Osteoblast (primary cell): ENCODE data around the gene SCD5. TPM values are rescaled to one million over a fixed set of nuclear protein-coding genes. Genes with fewer than 3 reads are reported as not detected.
A peak's percentile ranks its signal among the peaks of the same experiment; 100 is the strongest.
"Not testable (repeated sequence)": the region's sequence is repeated elsewhere in the genome, so short reads cannot be mapped to it uniquely, and the experiment has no call there.

Experiments
- DNase-seq: peaks from one replicate; pipeline ENCODE4 v3.0.0; 2011; ENCODE audit warnings: low spot score, mixed read lengths; ENCODE audit not compliant: insufficient read length; ENCODE audit errors: missing footprints
- H2AFZ ChIP-seq: 2 replicates; pipeline ENCODE4 v1.6.0; 2011; ENCODE audit warnings: mild to moderate bottlenecking, low read length
- H3K27ac ChIP-seq: 2 replicates; pipeline ENCODE4 v1.5.1; 2011; ENCODE audit warnings: mild to moderate bottlenecking, low read depth, low read length, moderate library complexity
- H3K27me3 ChIP-seq: 2 replicates; pipeline ENCODE4 v1.6.0; 2012; ENCODE audit warnings: mild to moderate bottlenecking, control low read depth, inconsistent platforms, low read length, moderate library complexity; ENCODE audit not compliant: insufficient read depth
- H3K36me3 ChIP-seq: 2 replicates; pipeline ENCODE4 v1.5.1; 2011; ENCODE audit warnings: mild to moderate bottlenecking, low read length, control low read depth, moderate library complexity; ENCODE audit not compliant: insufficient read depth
- H3K4me1 ChIP-seq: 2 replicates; pipeline ENCODE4 v1.5.1; 2011; ENCODE audit warnings: mild to moderate bottlenecking, low read length, control low read depth, moderate library complexity; ENCODE audit not compliant: insufficient read depth
- H3K4me2 ChIP-seq: 2 replicates; pipeline ENCODE4 v1.6.0; 2011; ENCODE audit warnings: mild to moderate bottlenecking, low read length; ENCODE audit not compliant: insufficient read depth
- H3K4me3 ChIP-seq: fragments of 200-600 bp; sonication (generic); 3 replicates; pipeline ENCODE4 v1.5.1; 2012; ENCODE audit warnings: mild to moderate bottlenecking, low read length, inconsistent platforms; ENCODE audit not compliant: insufficient read depth
- H3K79me2 ChIP-seq: 2 replicates; pipeline ENCODE4 v1.6.0; 2012; ENCODE audit warnings: mild to moderate bottlenecking, low read length, control low read depth, inconsistent platforms; ENCODE audit not compliant: insufficient read depth
- H3K9me3 ChIP-seq: 2 replicates; pipeline ENCODE4 v1.5.1; 2011; ENCODE audit warnings: low read depth, low read length, control low read depth
- H4K20me1 ChIP-seq: 2 replicates; pipeline ENCODE4 v1.6.0; 2012; ENCODE audit warnings: mild to moderate bottlenecking, low read length, control low read depth; ENCODE audit not compliant: insufficient read depth
- total RNA-seq: library from RNA; depleted of rRNA; stranded (reverse); fragments of >200 nt; gene quantifications from 2 replicates; pipeline ENCODE4 v1.2.3, GENCODE V29; 2012
- TF ChIP-seq, protein P1 (sequence below): IDR thresholded peaks from 2 replicates; pipeline ENCODE4 v1.5.1; 2011; ENCODE audit warnings: mild to moderate bottlenecking, low read depth, low read length, moderate library complexity; ENCODE audit errors: extremely low read depth

The SCD5 gene
- total RNA-seq, 1 donor = 11.9 TPM

GRCh38 chr4:82825425-82825824 lies 26.8 kb upstream of the SCD5 start:
- H3K9me3 ChIP-seq = no peaks in the 10 kb centered on the region
- H3K4me1 ChIP-seq = peaks cover 14% of the 10 kb centered on the region
- H2AFZ ChIP-seq = no peak overlapping the region
- H3K36me3 ChIP-seq = peaks cover 96% of the 10 kb centered on the region
- no peaks in the 10 kb centered on the region for H3K27me3 ChIP-seq
- TF ChIP-seq, protein P1, sequence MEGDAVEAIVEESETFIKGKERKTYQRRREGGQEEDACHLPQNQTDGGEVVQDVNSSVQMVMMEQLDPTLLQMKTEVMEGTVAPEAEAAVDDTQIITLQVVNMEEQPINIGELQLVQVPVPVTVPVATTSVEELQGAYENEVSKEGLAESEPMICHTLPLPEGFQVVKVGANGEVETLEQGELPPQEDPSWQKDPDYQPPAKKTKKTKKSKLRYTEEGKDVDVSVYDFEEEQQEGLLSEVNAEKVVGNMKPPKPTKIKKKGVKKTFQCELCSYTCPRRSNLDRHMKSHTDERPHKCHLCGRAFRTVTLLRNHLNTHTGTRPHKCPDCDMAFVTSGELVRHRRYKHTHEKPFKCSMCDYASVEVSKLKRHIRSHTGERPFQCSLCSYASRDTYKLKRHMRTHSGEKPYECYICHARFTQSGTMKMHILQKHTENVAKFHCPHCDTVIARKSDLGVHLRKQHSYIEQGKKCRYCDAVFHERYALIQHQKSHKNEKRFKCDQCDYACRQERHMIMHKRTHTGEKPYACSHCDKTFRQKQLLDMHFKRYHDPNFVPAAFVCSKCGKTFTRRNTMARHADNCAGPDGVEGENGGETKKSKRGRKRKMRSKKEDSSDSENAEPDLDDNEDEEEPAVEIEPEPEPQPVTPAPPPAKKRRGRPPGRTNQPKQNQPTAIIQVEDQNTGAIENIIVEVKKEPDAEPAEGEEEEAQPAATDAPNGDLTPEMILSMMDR = no peak
- H3K4me3 ChIP-seq = no peak overlapping the region
- peaks cover 13% of the 10 kb centered on the region for H4K20me1 ChIP-seq
- DNase-seq = no peak
- H3K79me2 ChIP-seq = peaks cover 7% of the 10 kb centered on the region
- H3K4me2 ChIP-seq = no peak overlapping the region
- no peak overlapping the region for H3K27ac ChIP-seq

DNA sequence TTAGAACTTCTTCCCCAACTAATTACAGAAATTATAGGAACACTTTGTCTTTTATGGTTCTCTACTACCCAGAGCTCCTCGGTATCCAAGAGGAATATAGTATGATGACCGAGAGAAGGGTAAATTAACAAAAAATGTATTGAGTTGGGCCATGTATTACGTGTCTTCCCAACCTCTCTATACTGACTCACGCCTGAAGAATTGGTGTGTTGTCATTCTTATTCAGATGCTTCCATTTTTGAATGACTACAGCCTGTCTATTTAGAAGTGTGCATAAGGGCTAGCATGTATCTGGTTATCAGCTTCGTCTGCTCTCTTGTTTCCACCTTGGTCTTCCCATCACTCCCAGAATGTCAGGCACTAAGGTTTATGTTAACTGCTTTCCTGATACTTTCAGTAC lies 24.5 kb upstream of the SCD5 start:
- peaks cover 14% of the 10 kb centered on the region for H3K4me1 ChIP-seq
- H3K27me3 ChIP-seq = no peaks in the 10 kb centered on the region
- peaks cover 96% of the 10 kb centered on the region for H3K36me3 ChIP-seq
- peaks cover 13% of the 10 kb centered on the region for H4K20me1 ChIP-seq
- peak overlapping the region; percentile 38 for H3K4me2 ChIP-seq
- TF ChIP-seq, protein P1 = no peak
- H3K79me2 ChIP-seq = peaks cover 7% of the 10 kb centered on the region
- H3K9me3 ChIP-seq = no peaks in the 10 kb centered on the region
- H3K27ac ChIP-seq = peak overlapping the region; percentile 81
- no peak overlapping the region for H3K4me3 ChIP-seq
- peak; percentile 80 for DNase-seq
- no peak overlapping the region for H2AFZ ChIP-seq

- Histone ChIP-seq H3K27me3 (no peaks in the 10 kb centered on the region), H3K27ac (peak overlapping the region; percentile 7), H3K9me3 (no peaks in the 10 kb centered on the region), H2AFZ (no peak overlapping the region), H3K36me3 (peaks cover 86% of the 10 kb centered on the region), H3K79me2 (peaks cover 7% of the 10 kb centered on the region), H3K4me3 (no peak overlapping the region), H3K4me2 (no peak overlapping the region), H3K4me1 (peaks cover 14% of the 10 kb centered on the region), H4K20me1 (peaks cover 13% of the 10 kb centered on the region)
- DNase-seq = no peak
- TF ChIP-seq, protein P1 = no peak
Measured at GRCh38 chr4:82820689-82821088, 22.1 kb upstream of the SCD5 start.

- DNase-seq = no peak
Measured at GRCh38 chr4:82818664-82819662, 20.4 kb upstream of the SCD5 start.

DNA sequence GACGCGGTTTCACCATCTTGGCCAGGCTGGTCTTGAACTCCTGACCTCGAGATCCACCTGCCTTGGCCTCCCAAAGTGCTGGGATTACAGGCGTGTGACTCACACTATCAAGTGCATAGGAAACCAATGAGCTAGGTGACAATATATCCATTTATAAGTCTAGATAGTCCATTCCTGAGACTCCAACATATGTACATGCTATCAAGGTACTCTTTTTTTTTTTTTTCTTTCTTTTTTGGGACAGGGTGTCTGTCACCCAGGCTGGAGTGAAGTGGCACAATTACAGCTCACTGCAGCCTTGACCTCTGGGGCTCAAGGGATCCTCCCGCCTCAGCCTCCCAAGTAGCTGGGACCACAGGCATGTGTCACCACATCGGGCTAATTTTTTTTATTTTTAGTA lies 18.3 kb upstream of the SCD5 start:
- not testable (repeated sequence) for H3K4me3 ChIP-seq, H3K4me2 ChIP-seq, H2AFZ ChIP-seq, DNase-seq, H4K20me1 ChIP-seq, H3K27ac ChIP-seq, H3K9me3 ChIP-seq, H3K27me3 ChIP-seq, H3K4me1 ChIP-seq, H3K79me2 ChIP-seq
- H3K36me3 ChIP-seq = peaks cover 49% of the 10 kb centered on the region

More at GRCh38 chr4:82818664-82819662, 20.4 kb upstream of the SCD5 start:
- TF ChIP-seq, protein P1 = no peak
- peaks cover 13% of the 10 kb centered on the region for H4K20me1 ChIP-seq
- H3K4me3 ChIP-seq = no peak overlapping the region
- H2AFZ ChIP-seq = no peak overlapping the region
- H3K27me3 ChIP-seq = no peaks in the 10 kb centered on the region
- peaks cover 10% of the 10 kb centered on the region for H3K4me1 ChIP-seq
- H3K4me2 ChIP-seq = no peak overlapping the region
- peaks cover 69% of the 10 kb centered on the region for H3K36me3 ChIP-seq
- H3K27ac ChIP-seq = no peak overlapping the region
- H3K9me3 ChIP-seq = no peaks in the 10 kb centered on the region
- H3K79me2 ChIP-seq = peaks cover 7% of the 10 kb centered on the region
